ENCODE measurements around the gene LIN28A.

LIN28A gene

DNA sequence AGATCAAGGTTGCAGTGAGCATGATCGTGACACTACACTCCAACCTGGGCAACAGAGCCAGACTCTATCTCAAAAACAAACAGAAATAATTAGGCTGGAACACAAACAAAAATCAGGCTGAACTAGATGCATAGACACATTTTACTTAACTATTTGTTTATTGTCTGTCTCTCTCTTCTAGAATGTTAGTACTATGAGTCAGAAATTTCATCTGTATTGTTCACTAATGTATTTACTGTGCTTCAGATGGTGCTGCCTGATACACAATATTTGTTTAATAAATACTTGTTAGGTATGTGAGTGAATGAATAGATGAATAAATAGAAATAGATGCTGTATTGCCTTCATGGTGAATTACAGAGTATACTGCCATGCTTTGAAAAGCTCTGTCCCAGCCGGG lies 6.0 kb upstream of the LIN28A start:
- no peak for DNase-seq
- no peak overlapping the region for H3K9ac ChIP-seq (ENCODE audit: low read depth, low read length)
- no peak overlapping the region for H3K4me2 ChIP-seq (ENCODE audit: insufficient read depth, low read length)
- no peaks in the 10 kb centered on the region for H3K9me3 ChIP-seq (ENCODE audit: insufficient read depth, low read length, severe bottlenecking)
- H3K36me3 ChIP-seq (ENCODE audit: insufficient read depth, low read length), result no peaks in the 10 kb centered on the region
- no peak overlapping the region for H3K27ac ChIP-seq (ENCODE audit: low read length)
- no peak for ATAC-seq (ENCODE audit: insufficient read depth, low read depth)
- TF ChIP-seq, protein P1, sequence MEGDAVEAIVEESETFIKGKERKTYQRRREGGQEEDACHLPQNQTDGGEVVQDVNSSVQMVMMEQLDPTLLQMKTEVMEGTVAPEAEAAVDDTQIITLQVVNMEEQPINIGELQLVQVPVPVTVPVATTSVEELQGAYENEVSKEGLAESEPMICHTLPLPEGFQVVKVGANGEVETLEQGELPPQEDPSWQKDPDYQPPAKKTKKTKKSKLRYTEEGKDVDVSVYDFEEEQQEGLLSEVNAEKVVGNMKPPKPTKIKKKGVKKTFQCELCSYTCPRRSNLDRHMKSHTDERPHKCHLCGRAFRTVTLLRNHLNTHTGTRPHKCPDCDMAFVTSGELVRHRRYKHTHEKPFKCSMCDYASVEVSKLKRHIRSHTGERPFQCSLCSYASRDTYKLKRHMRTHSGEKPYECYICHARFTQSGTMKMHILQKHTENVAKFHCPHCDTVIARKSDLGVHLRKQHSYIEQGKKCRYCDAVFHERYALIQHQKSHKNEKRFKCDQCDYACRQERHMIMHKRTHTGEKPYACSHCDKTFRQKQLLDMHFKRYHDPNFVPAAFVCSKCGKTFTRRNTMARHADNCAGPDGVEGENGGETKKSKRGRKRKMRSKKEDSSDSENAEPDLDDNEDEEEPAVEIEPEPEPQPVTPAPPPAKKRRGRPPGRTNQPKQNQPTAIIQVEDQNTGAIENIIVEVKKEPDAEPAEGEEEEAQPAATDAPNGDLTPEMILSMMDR (IDR thresholded peaks at IDR 0.05; ENCODE audit: borderline replicate concordance, extremely low read depth, low read length, poor library complexity, severe bottlenecking), result no peak
- TF ChIP-seq EZH2 (IDR thresholded peaks at IDR 0.05; ENCODE audit: borderline replicate concordance, low read depth, low read length, severe bottlenecking), result no peak
- no peak overlapping the region for H3K4me3 ChIP-seq (ENCODE audit: low read depth in 1 of 2, low read length in 2 of 2)
- no peak overlapping the region for H2AFZ ChIP-seq (ENCODE audit: low read depth, low read length)
- no peaks in the 10 kb centered on the region for H3K4me1 ChIP-seq (ENCODE audit: insufficient read depth, low read length)
- peaks cover 3% of the 10 kb centered on the region; the same call in 1 of the 2 replicates for H4K20me1 ChIP-seq (ENCODE audit: insufficient read depth, low read length)
- no peaks in the 10 kb centered on the region for H3K79me2 ChIP-seq (ENCODE audit: insufficient read depth, low read length)
- H3K27me3 ChIP-seq (ENCODE audit: insufficient read depth, low read length, poor library complexity), result peaks cover 3% of the 10 kb centered on the region

DNA sequence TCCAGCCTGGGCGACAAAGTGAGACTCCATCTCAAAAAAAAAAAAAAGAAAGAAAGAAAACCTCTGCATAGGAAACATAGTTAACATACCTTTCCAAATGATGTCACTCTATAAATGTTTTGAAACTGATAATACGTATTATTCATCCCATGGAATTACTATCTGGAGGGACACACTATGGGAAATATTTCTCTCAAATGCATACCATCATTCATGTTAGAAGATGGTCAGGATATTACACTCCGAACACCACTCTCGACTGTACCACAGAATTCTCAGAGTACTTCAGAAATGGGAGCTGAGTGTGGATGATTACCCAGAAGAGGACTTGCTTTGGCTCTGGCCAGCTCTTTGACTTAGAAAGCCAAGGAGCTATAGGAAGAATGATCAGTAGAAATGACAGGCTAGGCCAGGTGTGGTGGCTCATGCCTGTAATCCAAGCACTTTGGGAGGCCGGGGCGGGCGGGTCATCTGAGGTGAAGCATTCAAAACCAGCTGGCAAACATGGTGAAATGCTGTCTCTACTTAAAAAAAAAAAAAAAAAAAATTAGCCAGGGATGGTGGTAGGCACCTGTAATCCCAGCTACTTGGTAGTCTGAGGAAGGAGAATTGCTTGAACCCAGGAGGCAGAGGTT lies 5.2 kb upstream of the LIN28A start:
- Histone ChIP-seq H3K36me3 (ENCODE audit: insufficient read depth, low read length) (no peaks in the 10 kb centered on the region), H3K4me1 (ENCODE audit: insufficient read depth, low read length) (no peaks in the 10 kb centered on the region), H3K27me3 (ENCODE audit: insufficient read depth, low read length, poor library complexity) (peaks cover 3% of the 10 kb centered on the region), H3K27ac (ENCODE audit: low read length) (no peak overlapping the region), H3K79me2 (ENCODE audit: insufficient read depth, low read length) (no peaks in the 10 kb centered on the region), H3K4me2 (ENCODE audit: insufficient read depth, low read length) (no peak overlapping the region), H3K4me3 (ENCODE audit: low read depth in 1 of 2, low read length in 2 of 2) (no peak overlapping the region), H3K9me3 (ENCODE audit: insufficient read depth, low read length, severe bottlenecking) (no peaks in the 10 kb centered on the region), H4K20me1 (ENCODE audit: insufficient read depth, low read length) (peaks cover 3% of the 10 kb centered on the region; the same call in 1 of the 2 replicates), H2AFZ (ENCODE audit: low read depth, low read length) (no peak overlapping the region), H3K9ac (ENCODE audit: low read depth, low read length) (no peak overlapping the region)
- no peak for ATAC-seq (ENCODE audit: insufficient read depth, low read depth)
- TF ChIP-seq, protein P1 (IDR thresholded peaks at IDR 0.05; ENCODE audit: borderline replicate concordance, extremely low read depth, low read length, poor library complexity, severe bottlenecking), result no peak
- no peak for DNase-seq

DNA sequence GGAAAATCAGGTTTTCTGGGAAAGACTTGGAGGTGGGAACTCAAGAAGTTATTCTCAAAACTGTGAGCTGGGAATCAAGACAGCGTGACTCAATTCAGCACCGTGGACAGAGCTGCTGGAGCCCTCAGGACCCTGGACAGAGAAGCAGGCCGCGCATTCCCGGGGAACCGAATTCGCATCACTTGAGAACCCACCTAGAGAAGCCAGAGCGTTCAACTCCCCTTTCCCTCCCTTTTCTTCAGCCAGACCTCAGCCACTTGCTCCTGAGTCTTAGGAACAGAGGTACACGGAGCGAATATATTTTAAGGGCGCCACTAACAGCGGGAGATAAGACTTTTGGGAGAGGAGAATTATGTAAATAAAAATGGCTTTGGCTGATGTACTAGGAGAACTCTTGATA lies 2.0 kb upstream of the LIN28A start:
- H3K27me3 ChIP-seq (ENCODE audit: insufficient read depth, low read length, poor library complexity), result peaks cover 7% of the 10 kb centered on the region
- no peak for TF ChIP-seq EZH2 (IDR thresholded peaks at IDR 0.05; ENCODE audit: borderline replicate concordance, low read depth, low read length, severe bottlenecking)
- TF ChIP-seq, protein P1 (IDR thresholded peaks at IDR 0.05; ENCODE audit: borderline replicate concordance, extremely low read depth, low read length, poor library complexity, severe bottlenecking), result no peak
- H3K79me2 ChIP-seq (ENCODE audit: insufficient read depth, low read length), result no peaks in the 10 kb centered on the region

More for the DNA sequence above, 2.0 kb upstream of the LIN28A start:
- H3K9me3 ChIP-seq (ENCODE audit: insufficient read depth, low read length, severe bottlenecking), result no peaks in the 10 kb centered on the region
- peak; percentile 96 for ATAC-seq (ENCODE audit: insufficient read depth, low read depth)
- H2AFZ ChIP-seq (ENCODE audit: low read depth, low read length), result no peak overlapping the region
- H3K9ac ChIP-seq (ENCODE audit: low read depth, low read length), result no peak overlapping the region
- no peaks in the 10 kb centered on the region for H3K36me3 ChIP-seq (ENCODE audit: insufficient read depth, low read length)
- no peak overlapping the region for H3K4me3 ChIP-seq (ENCODE audit: low read depth in 1 of 2, low read length in 2 of 2)
- peaks cover 9% of the 10 kb centered on the region; the same call in 1 of the 2 replicates for H4K20me1 ChIP-seq (ENCODE audit: insufficient read depth, low read length)
- DNase-seq, result peak; percentile 81
- H3K4me1 ChIP-seq (ENCODE audit: insufficient read depth, low read length), result no peaks in the 10 kb centered on the region
- H3K27ac ChIP-seq (ENCODE audit: low read length), result no peak overlapping the region
- no peak overlapping the region for H3K4me2 ChIP-seq (ENCODE audit: insufficient read depth, low read length)
